Lung (tissue), 12 donors: ENCODE results near the gene CAPN11. TPM values are rescaled to one million over a fixed set of nuclear protein-coding genes. Genes with fewer than 3 reads are reported as not detected.

ENCODE experiments used
- ATAC-seq: fragments of 200-7000 bp; cut with Tn5 transposase; one replicate; pipeline ENCODE4 v1.9.1; 2020; ENCODE audit warnings: moderate number of reproducible peaks; ENCODE audit not compliant: insufficient read depth, low FRiP score
- DNase-seq, 3 donors: peaks; one replicate each; pipeline ENCODE4 v3.0.0-alpha.2; 2013 to 2017
- H3K27ac ChIP-seq, 2 donors: one replicate each; pipeline ENCODE4 v1.5.1; 2013; ENCODE audit warnings: mild to moderate bottlenecking in 2 of 2, moderate library complexity in 2 of 2, control low read depth in 1 of 2, inconsistent platforms in 1 of 2, low read depth in 1 of 2, low read length in 1 of 2
- H3K27me3 ChIP-seq, 3 donors: one replicate each; pipeline ENCODE4 v1.5.1; 2013; ENCODE audit warnings: low read length in 2 of 3; ENCODE audit not compliant: control insufficient read depth in 3 of 3, insufficient read depth in 3 of 3
- H3K36me3 ChIP-seq, 4 donors: one replicate each; pipeline ENCODE4 v1.5.1; 2013; ENCODE audit warnings: low read length in 4 of 4, mild to moderate bottlenecking in 1 of 4, moderate library complexity in 1 of 4; ENCODE audit not compliant: control insufficient read depth in 4 of 4, insufficient read depth in 4 of 4
- H3K4me1 ChIP-seq, 5 donors: one replicate each; pipeline ENCODE4 v1.5.1; 2013; ENCODE audit warnings: low read length in 5 of 5, mild to moderate bottlenecking in 2 of 5, moderate library complexity in 1 of 5; ENCODE audit not compliant: control insufficient read depth in 5 of 5, insufficient read depth in 5 of 5
- H3K4me3 ChIP-seq: one replicate; pipeline ENCODE4 v1.5.1; 2013; ENCODE audit warnings: mild to moderate bottlenecking, control low read depth, moderate library complexity
- H3K9ac ChIP-seq, 2 donors: one replicate each; pipeline ENCODE4 v1.5.1; 2013; ENCODE audit warnings: low read length in 2 of 2, control low read depth in 1 of 2; ENCODE audit not compliant: insufficient read depth in 1 of 2
- H3K9me3 ChIP-seq, 4 donors: one replicate each; pipeline ENCODE4 v1.5.1; 2013; ENCODE audit warnings: low read length in 3 of 4, mild to moderate bottlenecking in 1 of 4, moderate library complexity in 1 of 4; ENCODE audit not compliant: control insufficient read depth in 4 of 4, insufficient read depth in 3 of 4
- WGBS, 2 donors: extraction: QIAGEN DNeasy Blood & Tissue Kit; methylation state at CpG; one replicate each; pipeline ENCODE4 v1.1.7; 2013; 5-methylcytosine and 5-hydroxymethylcytosine counted together
- polyA plus RNA-seq, 2 donors: library from polyadenylated mRNA; stranded (reverse); fragments of 200-250 nt; gene quantifications; one replicate each; pipeline ENCODE4 v1.2.1, GENCODE V29; 2013
- total RNA-seq, 2 donors: library from RNA; depleted of rRNA in 1 of 2; stranded (reverse); fragments of >200 nt in 1 of 2; gene quantifications; one replicate each; pipeline ENCODE4 v1.2.1, GENCODE V29; 2014 to 2021
- TF ChIP-seq, protein P1 (sequence below): IDR thresholded peaks from 2 replicates; pipeline ENCODE4 v1.5.1; 2012; ENCODE audit warnings: mild to moderate bottlenecking; ENCODE audit errors: control extremely low read depth, extremely low read depth
- donor health status: control.
- donor health status: control.
- donor health status: Bipolar disorder and iron deficiency.
- donor health status: healthy.
- donor health status: DM: yes; HTN: yes; CAD: no.

The CAPN11 gene
- total and polyA plus RNA-seq, 4 donors = 0.07 to 0.30 (median 0.15) TPM; not detected in 1

DNA sequence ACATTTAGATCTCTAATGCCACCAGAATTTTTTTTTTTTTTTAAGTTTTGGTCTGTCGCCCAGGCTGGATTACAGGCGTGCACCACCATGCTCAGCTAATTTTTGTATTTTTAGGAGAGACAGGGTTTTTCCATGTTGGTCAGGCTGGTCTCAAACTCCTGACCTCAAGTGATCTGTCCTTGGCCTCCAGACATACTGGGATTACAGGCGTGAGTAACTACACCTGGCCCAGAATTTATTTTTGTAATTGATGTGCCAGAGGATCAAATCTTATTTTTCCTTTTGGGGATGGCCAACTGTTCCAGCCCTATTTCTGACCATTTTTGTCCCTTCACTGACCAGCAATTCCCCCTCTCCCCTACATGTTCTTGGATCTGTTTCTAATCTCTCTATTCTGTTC is 40.1 kb downstream of the CAPN11 start:
- H3K9me3 ChIP-seq = no peaks in the 10 kb centered on the region
- no peak overlapping the region for H3K27ac ChIP-seq
- TF ChIP-seq, protein P1, sequence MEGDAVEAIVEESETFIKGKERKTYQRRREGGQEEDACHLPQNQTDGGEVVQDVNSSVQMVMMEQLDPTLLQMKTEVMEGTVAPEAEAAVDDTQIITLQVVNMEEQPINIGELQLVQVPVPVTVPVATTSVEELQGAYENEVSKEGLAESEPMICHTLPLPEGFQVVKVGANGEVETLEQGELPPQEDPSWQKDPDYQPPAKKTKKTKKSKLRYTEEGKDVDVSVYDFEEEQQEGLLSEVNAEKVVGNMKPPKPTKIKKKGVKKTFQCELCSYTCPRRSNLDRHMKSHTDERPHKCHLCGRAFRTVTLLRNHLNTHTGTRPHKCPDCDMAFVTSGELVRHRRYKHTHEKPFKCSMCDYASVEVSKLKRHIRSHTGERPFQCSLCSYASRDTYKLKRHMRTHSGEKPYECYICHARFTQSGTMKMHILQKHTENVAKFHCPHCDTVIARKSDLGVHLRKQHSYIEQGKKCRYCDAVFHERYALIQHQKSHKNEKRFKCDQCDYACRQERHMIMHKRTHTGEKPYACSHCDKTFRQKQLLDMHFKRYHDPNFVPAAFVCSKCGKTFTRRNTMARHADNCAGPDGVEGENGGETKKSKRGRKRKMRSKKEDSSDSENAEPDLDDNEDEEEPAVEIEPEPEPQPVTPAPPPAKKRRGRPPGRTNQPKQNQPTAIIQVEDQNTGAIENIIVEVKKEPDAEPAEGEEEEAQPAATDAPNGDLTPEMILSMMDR = no peak
- no peaks in the 10 kb centered on the region for H3K36me3 ChIP-seq
- ATAC-seq (no peak), DNase-seq (no peak)
- H3K4me3 ChIP-seq = no peak overlapping the region
- no peaks in the 10 kb centered on the region for H3K27me3 ChIP-seq
- WGBS, 2 donors = 90 to 91% methylated on average over 3 of the region's 3 CpGs
- H3K9ac ChIP-seq = no peak overlapping the region
- peaks cover 0 to 3% (median 0%) of the 10 kb centered on the region in 5 donors for H3K4me1 ChIP-seq

DNA sequence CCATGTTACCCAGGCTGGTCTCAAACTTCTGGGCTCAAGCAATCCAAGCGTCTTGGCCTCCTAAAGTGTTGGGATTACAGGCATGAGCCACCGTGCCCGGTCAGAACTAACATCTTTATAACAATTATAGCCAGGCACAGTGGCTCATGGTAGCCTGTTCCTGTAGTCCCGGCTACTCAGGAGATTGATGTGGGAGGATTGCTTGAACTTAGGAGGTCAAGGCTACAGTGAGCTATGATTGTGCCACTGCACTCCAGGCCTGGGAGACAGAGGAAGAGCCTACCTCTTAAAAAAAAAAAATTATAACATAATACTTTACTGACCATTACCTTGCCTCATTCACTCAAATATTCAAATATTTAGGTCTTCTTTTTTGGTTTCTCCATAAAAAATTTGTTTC is 41.3 kb downstream of the CAPN11 start:
- Histone ChIP-seq H3K36me3 (no peaks in the 10 kb centered on the region), H3K27me3 (no peaks in the 10 kb centered on the region), H3K4me1 (peaks cover 0 to 3% (median 0%) of the 10 kb centered on the region in 5 donors), H3K27ac (no peak overlapping the region), H3K9me3 (no peaks in the 10 kb centered on the region), H3K9ac (no peak overlapping the region), H3K4me3 (no peak overlapping the region)
- ATAC-seq (no peak), DNase-seq (no peak)
- TF ChIP-seq, protein P1 = no peak
- WGBS, 2 donors = 92 to 96% methylated on average over 4 of the region's 4 CpGs

DNA sequence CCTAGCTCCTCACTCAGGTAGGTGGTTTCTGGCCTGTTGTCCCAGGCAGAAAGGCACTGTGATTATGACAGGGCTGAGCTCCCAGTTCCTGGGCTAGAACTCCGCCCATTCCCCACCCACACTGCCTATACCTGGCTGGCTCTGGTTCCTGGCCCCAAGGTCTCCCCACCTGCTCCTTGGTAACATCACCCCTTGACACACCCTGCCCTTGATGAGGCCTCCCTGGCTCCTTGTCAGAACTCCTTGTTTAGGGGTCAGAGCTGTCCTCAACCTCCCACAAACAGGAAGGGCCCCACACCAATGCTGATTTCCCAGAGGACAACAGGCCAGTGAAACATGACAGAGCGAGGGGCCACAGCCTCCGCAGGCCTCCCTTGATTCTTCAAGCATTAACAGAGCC is 42.6 kb downstream of the CAPN11 start:
- H3K9me3 ChIP-seq = no peaks in the 10 kb centered on the region
- no peak overlapping the region for H3K27ac ChIP-seq
- no peaks in the 10 kb centered on the region for H3K27me3 ChIP-seq
- H3K9ac ChIP-seq = no peak overlapping the region
- DNase-seq = no peak
- peaks cover 0 to 3% (median 0%) of the 10 kb centered on the region in 5 donors for H3K4me1 ChIP-seq
- WGBS, 2 donors = 89 to 94% methylated on average over 3 of the region's 3 CpGs
- TF ChIP-seq, protein P1 = no peak
- no peak for ATAC-seq
- no peaks in the 10 kb centered on the region for H3K36me3 ChIP-seq
- no peak overlapping the region for H3K4me3 ChIP-seq

DNA sequence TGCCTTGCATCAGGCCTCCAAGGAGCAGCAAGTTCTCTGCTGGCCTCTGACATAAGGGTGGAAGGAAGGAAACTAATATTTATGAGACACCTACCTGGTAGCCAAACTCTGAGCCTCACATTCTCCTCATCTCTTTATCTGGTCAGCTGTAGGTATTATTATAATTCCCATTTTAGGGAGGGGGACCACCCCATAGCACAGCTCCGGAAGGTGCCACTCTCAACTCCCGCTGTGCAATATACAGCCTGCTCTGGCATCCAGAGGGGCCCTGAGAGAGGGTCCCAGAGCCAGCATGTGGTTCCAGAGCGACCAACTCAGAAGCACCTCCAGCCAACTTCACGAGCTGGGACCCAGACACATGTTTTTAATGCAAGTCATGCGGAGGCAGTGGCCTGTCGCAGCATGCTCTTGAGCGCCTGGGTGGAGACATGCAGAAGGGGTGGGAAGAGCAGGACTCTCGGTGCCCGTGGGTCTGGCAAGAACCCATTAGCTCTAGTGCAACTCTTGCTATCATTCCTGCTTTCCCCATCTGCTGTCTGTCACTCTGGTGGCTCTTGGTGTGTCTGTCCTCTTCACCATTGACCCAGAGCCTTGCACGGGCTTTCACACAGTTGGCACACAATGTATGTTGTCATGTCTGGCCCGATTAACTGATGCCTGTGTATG is 43.2 kb downstream of the CAPN11 start:
- Histone ChIP-seq H3K27me3 (no peaks in the 10 kb centered on the region), H3K9ac (no peak overlapping the region), H3K4me3 (no peak overlapping the region), H3K9me3 (no peaks in the 10 kb centered on the region), H3K4me1 (peaks cover 0 to 3% (median 0%) of the 10 kb centered on the region in 5 donors), H3K36me3 (no peaks in the 10 kb centered on the region), H3K27ac (no peak overlapping the region)
- TF ChIP-seq, protein P1 = no peak
- DNase-seq (no peak), ATAC-seq (no peak)
- 80 to 88% methylated on average over 11 of the region's 11 CpGs for WGBS, 2 donors
